Neural progenitor cell (in vitro differentiated cells): ENCODE measurements around the gene PACRGL. TPM values are rescaled to one million over a fixed set of nuclear protein-coding genes. Genes with fewer than 3 reads are reported as not detected.
"Not testable (repeated sequence)": the region's sequence is repeated elsewhere in the genome, so short reads cannot be mapped to it uniquely, and the experiment has no call there.

ENCODE experiments used
- DNase-seq: peaks from one replicate; pipeline ENCODE4 v3.0.0-alpha.2; 2016; ENCODE audit warnings: low spot score
- H2AFZ ChIP-seq: fragments of 200-600 bp; sonication (generic); replicated peaks from 2 replicates; pipeline ENCODE4 v1.6.1; 2016; ENCODE audit warnings: antibody characterized with exemption
- H3F3A ChIP-seq: fragments of 200-600 bp; sonication (generic); 2 replicates; pipeline ENCODE4 v1.6.1; 2016; ENCODE audit warnings: antibody characterized with exemption, low read depth
- H3K27ac ChIP-seq: fragments of 200-600 bp; sonication (generic); 2 replicates; pipeline ENCODE4 v1.5.1; 2016; ENCODE audit warnings: mild to moderate bottlenecking
- H3K27me3 ChIP-seq: fragments of 200-600 bp; sonication (generic); 2 replicates; pipeline ENCODE4 v1.6.1; 2016; ENCODE audit warnings: mild to moderate bottlenecking, moderate library complexity
- H3K36me3 ChIP-seq: fragments of 200-600 bp; sonication (generic); 2 replicates; pipeline ENCODE4 v1.5.1; 2016
- H3K4me1 ChIP-seq: fragments of 200-600 bp; sonication (generic); 2 replicates; pipeline ENCODE4 v1.6.1; 2016; ENCODE audit warnings: mixed run types
- H3K4me2 ChIP-seq: fragments of 200-600 bp; sonication (generic); 2 replicates; pipeline ENCODE4 v1.6.1; 2016
- H3K4me3 ChIP-seq: fragments of 200-600 bp; sonication (generic); 2 replicates; pipeline ENCODE4 v1.5.1; 2016
- H3K79me2 ChIP-seq: fragments of 200-600 bp; sonication (generic); 2 replicates; pipeline ENCODE4 v1.6.1; 2016; ENCODE audit warnings: low read depth
- H3K9ac ChIP-seq: fragments of 200-600 bp; sonication (generic); 2 replicates; pipeline ENCODE4 v1.6.1; 2016
- H3K9me3 ChIP-seq: fragments of 200-600 bp; sonication (generic); 2 replicates; pipeline ENCODE4 v1.5.1; 2016; ENCODE audit warnings: low read depth
- H4K20me1 ChIP-seq: fragments of 200-600 bp; sonication (generic); 2 replicates; pipeline ENCODE4 v1.6.1; 2016; ENCODE audit warnings: low read depth
- H3K27ac Mint-ChIP-seq: 3 replicates; pipeline ENCODE4 v1.8.0; 2021; ENCODE audit warnings: mixed read lengths
- H3K27me3 Mint-ChIP-seq: 2 replicates; pipeline ENCODE4 v1.8.0; 2022; ENCODE audit warnings: low read depth, mild to moderate bottlenecking, inconsistent platforms, moderate library complexity, mixed read lengths; ENCODE audit not compliant: insufficient read depth
- H3K36me3 Mint-ChIP-seq: 3 replicates; pipeline ENCODE4 v1.8.0; 2021; ENCODE audit warnings: mixed read lengths
- H3K4me1 Mint-ChIP-seq: 3 replicates; pipeline ENCODE4 v1.8.0; 2021; ENCODE audit warnings: mixed read lengths
- H3K4me3 Mint-ChIP-seq: 3 replicates; pipeline ENCODE4 v1.8.0; 2021; ENCODE audit warnings: mild to moderate bottlenecking, moderate library complexity, mixed read lengths
- H3K9me3 Mint-ChIP-seq: 3 replicates; pipeline ENCODE4 v1.8.0; 2020; ENCODE audit warnings: mixed read lengths
- EZH2 ChIP-seq: fragments of 200-600 bp; sonication (generic); IDR thresholded peaks from 2 replicates; pipeline ENCODE4 v1.6.1; 2017; ENCODE audit warnings: antibody characterized with exemption, mild to moderate bottlenecking, moderate library complexity
- EZH2phosphoT487 ChIP-seq: fragments of 200-600 bp; sonication (generic); IDR thresholded peaks from 2 replicates; pipeline ENCODE4 v1.6.1; 2017; ENCODE audit warnings: antibody characterized with exemption
- total RNA-seq: library from RNA; depleted of rRNA; stranded (reverse); fragments of >200 nt; gene quantifications from 2 replicates; pipeline ENCODE4 v1.2.3, GENCODE V29; 2015; ENCODE audit warnings: low replicate concordance
- TF ChIP-seq, protein P1 (sequence below): fragments of 200-600 bp; sonication (generic); IDR thresholded peaks from 2 replicates; pipeline ENCODE4 v1.5.1; 2017; ENCODE audit warnings: antibody characterized with exemption, mild to moderate bottlenecking

The PACRGL gene
- total RNA-seq, 1 donor from 2014 or later: 27.0 TPM

DNA sequence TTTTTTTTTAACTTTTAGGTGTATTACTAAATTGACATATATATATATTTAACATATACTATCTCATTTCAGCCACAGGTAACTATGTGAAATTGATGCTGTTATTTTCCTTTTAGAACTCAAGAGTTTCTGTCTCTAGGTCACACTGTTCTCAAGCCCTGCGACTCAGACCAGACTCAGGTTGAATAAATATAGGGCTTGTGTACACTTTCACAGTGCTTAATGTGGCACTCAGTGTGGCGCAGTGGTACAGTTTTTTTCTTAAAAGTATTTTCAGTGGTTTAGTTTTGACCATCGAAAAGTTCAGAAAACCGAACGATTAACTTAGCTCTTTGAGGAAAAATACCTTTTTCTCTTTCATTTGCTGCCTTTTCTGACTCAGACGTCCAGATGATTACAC, 24.7 kb downstream of the PACRGL start:
- H3K4me3 ChIP-seq: no peak overlapping the region
- Mint-ChIP-seq H3K36me3 (peaks cover 50% of the 10 kb centered on the region), H3K9me3 (peaks cover 21% of the 10 kb centered on the region), H3K27ac (no peak overlapping the region), H3K27me3 (no peaks in the 10 kb centered on the region), H3K4me1 (no peaks in the 10 kb centered on the region), H3K4me3 (no peak overlapping the region)
- H3K27me3 ChIP-seq: no peaks in the 10 kb centered on the region
- H3K36me3 ChIP-seq: peaks cover 24% of the 10 kb centered on the region
- no peak overlapping the region for H3K9ac ChIP-seq
- H3F3A ChIP-seq: no peaks in the 10 kb centered on the region
- peaks cover 14% of the 10 kb centered on the region for H3K9me3 ChIP-seq
- no peak overlapping the region for H3K27ac ChIP-seq
- H3K4me2 ChIP-seq: no peak overlapping the region
- no peaks in the 10 kb centered on the region for H4K20me1 ChIP-seq
- TF ChIP-seq, protein P1, sequence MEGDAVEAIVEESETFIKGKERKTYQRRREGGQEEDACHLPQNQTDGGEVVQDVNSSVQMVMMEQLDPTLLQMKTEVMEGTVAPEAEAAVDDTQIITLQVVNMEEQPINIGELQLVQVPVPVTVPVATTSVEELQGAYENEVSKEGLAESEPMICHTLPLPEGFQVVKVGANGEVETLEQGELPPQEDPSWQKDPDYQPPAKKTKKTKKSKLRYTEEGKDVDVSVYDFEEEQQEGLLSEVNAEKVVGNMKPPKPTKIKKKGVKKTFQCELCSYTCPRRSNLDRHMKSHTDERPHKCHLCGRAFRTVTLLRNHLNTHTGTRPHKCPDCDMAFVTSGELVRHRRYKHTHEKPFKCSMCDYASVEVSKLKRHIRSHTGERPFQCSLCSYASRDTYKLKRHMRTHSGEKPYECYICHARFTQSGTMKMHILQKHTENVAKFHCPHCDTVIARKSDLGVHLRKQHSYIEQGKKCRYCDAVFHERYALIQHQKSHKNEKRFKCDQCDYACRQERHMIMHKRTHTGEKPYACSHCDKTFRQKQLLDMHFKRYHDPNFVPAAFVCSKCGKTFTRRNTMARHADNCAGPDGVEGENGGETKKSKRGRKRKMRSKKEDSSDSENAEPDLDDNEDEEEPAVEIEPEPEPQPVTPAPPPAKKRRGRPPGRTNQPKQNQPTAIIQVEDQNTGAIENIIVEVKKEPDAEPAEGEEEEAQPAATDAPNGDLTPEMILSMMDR: no peak
- no peak for TF ChIP-seq EZH2phosphoT487
- TF ChIP-seq EZH2: no peak
- H3K4me1 ChIP-seq: peaks cover 16% of the 10 kb centered on the region
- no peak for DNase-seq
- H3K79me2 ChIP-seq: no peaks in the 10 kb centered on the region
- H2AFZ ChIP-seq: no peak overlapping the region

DNA sequence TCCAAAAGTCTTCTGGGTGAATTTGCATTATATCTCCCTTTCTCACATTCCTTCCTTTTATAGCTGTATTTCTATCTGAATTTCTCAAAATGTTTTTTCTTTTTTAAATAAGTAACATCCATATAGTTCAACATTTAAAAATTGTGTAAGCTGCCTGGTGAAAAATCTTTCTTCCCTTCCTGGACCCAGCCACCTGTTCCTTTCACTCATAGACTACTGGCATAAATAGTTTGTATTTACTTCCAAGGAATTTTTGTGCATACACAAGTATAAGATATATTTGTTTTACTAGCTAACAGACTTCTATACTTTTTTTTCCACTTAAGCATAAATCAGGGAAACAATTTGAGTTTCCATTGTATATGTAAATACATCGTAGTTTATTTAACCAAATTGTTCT, 35.7 kb downstream of the PACRGL start:
- Mint-ChIP-seq H3K4me1 (no peaks in the 10 kb centered on the region), H3K27me3 (peaks cover 4% of the 10 kb centered on the region), H3K36me3 (peaks cover 49% of the 10 kb centered on the region), H3K27ac (no peak overlapping the region), H3K4me3 (no peak overlapping the region), H3K9me3 (peaks cover 40% of the 10 kb centered on the region)
- Histone ChIP-seq H3K4me3 (no peak overlapping the region), H3K27ac (no peak overlapping the region), H3K27me3 (no peaks in the 10 kb centered on the region), H3K36me3 (peaks cover 18% of the 10 kb centered on the region), H3K4me1 (no peaks in the 10 kb centered on the region), H3K79me2 (no peaks in the 10 kb centered on the region), H3K9me3 (peaks cover 16% of the 10 kb centered on the region), H3K9ac (no peak overlapping the region), H4K20me1 (no peaks in the 10 kb centered on the region), H3F3A (no peaks in the 10 kb centered on the region), H3K4me2 (no peak overlapping the region), H2AFZ (no peak overlapping the region)
- DNase-seq: no peak
- TF ChIP-seq EZH2 (no peak), EZH2phosphoT487 (no peak)
- TF ChIP-seq, protein P1: no peak

DNA sequence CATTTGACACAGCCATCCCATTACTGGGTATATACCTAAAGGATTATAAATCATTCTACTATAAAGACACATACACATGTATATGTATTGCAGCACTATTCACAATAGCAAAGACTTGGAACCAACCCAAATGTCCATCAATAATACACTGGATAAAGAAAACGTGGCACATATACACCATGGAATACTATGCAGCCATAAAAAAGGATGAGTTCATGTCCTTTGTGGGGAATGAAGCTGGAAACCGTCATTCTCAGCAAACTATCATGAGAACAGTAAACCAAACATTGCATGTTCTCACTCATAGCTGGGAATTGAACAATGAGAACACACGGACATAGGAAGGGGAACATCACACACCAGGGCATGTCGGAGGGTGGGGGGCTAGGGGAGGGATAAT, 45.7 kb downstream of the PACRGL start:
- Mint-ChIP-seq H3K9me3 (peaks cover 23% of the 10 kb centered on the region), H3K36me3 (peaks cover 23% of the 10 kb centered on the region)
- H3K4me1 Mint-ChIP-seq, H3K4me2 ChIP-seq, H3K79me2 ChIP-seq, H3K27ac ChIP-seq, H3K4me3 ChIP-seq, H3K27me3 Mint-ChIP-seq, H4K20me1 ChIP-seq, H3K36me3 ChIP-seq, H3F3A ChIP-seq, H3K4me3 Mint-ChIP-seq, H3K9ac ChIP-seq, H3K27ac Mint-ChIP-seq, DNase-seq, H3K27me3 ChIP-seq, H3K9me3 ChIP-seq, H2AFZ ChIP-seq, H3K4me1 ChIP-seq: not testable (repeated sequence)

DNA sequence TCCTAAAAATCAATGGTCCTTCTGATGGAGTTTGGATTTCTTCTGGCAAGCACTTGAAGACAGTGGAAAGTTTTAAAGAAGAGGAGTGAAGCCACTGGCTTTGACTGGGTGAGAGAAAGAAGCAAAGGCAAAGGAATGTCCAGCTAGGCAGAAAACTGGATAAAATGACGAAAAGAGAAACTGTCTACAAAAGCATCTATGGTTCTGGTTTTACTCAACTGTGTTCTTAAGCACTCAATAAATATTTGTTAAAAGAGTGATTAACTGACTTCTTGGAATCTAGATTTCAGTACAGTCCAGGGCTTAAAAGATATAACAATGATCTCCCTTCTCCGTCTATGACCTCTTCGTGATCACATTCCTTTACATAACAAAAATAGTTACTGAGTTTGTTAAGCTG, 52.4 kb downstream of the PACRGL start:
- H2AFZ ChIP-seq: no peak overlapping the region
- Mint-ChIP-seq H3K4me1 (no peaks in the 10 kb centered on the region), H3K27ac (no peak overlapping the region), H3K9me3 (no peaks in the 10 kb centered on the region), H3K27me3 (no peaks in the 10 kb centered on the region), H3K36me3 (peaks cover 8% of the 10 kb centered on the region), H3K4me3 (no peak overlapping the region)
- no peaks in the 10 kb centered on the region for H3K4me1 ChIP-seq
- H3K27ac ChIP-seq: no peak overlapping the region
- H3K79me2 ChIP-seq: no peaks in the 10 kb centered on the region
- TF ChIP-seq EZH2phosphoT487 (no peak), EZH2 (no peak)
- TF ChIP-seq, protein P1: no peak
- H3K27me3 ChIP-seq: no peaks in the 10 kb centered on the region
- H4K20me1 ChIP-seq: no peaks in the 10 kb centered on the region
- H3K9ac ChIP-seq: no peak overlapping the region
- no peak for DNase-seq
- no peak overlapping the region for H3K4me2 ChIP-seq
- no peaks in the 10 kb centered on the region for H3F3A ChIP-seq
- no peaks in the 10 kb centered on the region for H3K9me3 ChIP-seq
- H3K36me3 ChIP-seq: no peaks in the 10 kb centered on the region
- no peak overlapping the region for H3K4me3 ChIP-seq
